H1 (cell line): ENCODE data around the gene RGS14. TPM values are rescaled to one million over a fixed set of nuclear protein-coding genes. Genes with fewer than 3 reads are reported as not detected.
A peak's percentile ranks its signal among the peaks of the same experiment; 100 is the strongest.

Experiments used
- CTCF ChIA-PET: fragments of 300-600 bp; sonication (Branson Sonifier 250); formaldehyde crosslinking; loops from one replicate; lab custom pipeline; 2021; ENCODE audit not compliant: partially characterized antibody; lab: Charles Lee
- POLR2A ChIA-PET: fragments of 300-600 bp; sonication (Branson Sonifier 250); formaldehyde crosslinking; loops from one replicate; lab custom pipeline; 2021; ENCODE audit warnings: inconsistent platforms; ENCODE audit not compliant: partially characterized antibody; lab: Charles Lee
- DNase-seq, 2 experiments: peaks; one replicate each; pipeline versions ENCODE4 v3.0.0 to v3.0.0-alpha.2; 2010 to 2022; ENCODE audit warnings: low spot score in 2 of 2, low read depth in 1 of 2, mixed read lengths in 1 of 2
- FAIRE-seq: peaks from 2 replicates; lab custom pipeline; 2011; peaks lifted over from hg19 to GRCh38; lab: Jason Lieb, UNC
- H2AFZ ChIP-seq: 2 replicates; pipeline ENCODE4 v1.8.1; 2012; ENCODE audit warnings: low read length, inconsistent platforms
- H2AK5ac ChIP-seq: 2 replicates; pipeline ENCODE4 v1.6.1; 2013; ENCODE audit warnings: low read depth, low read length
- H2BK120ac ChIP-seq: replicated peaks from 2 replicates; pipeline ENCODE3; 2013; ENCODE audit warnings: low read depth, low read length, inconsistent platforms
- H2BK12ac ChIP-seq: 2 replicates; pipeline ENCODE4 v1.6.1; 2013; ENCODE audit warnings: low read depth, low read length
- H2BK15ac ChIP-seq: 2 replicates; pipeline ENCODE4 v1.6.1; 2013; ENCODE audit warnings: low read length
- H2BK20ac ChIP-seq: 2 replicates; pipeline ENCODE4 v1.6.1; 2013; ENCODE audit warnings: low read length
- H2BK5ac ChIP-seq: 2 replicates; pipeline ENCODE4 v1.6.1; 2013; ENCODE audit warnings: low read depth, low read length
- H3K14ac ChIP-seq: 2 replicates; pipeline ENCODE4 v1.6.1; 2013; ENCODE audit warnings: inconsistent platforms; ENCODE audit not compliant: insufficient read length
- H3K18ac ChIP-seq: 2 replicates; pipeline ENCODE4 v1.6.1; 2013; ENCODE audit warnings: low read length; ENCODE audit errors: extremely low read depth
- H3K23ac ChIP-seq: 2 replicates; pipeline ENCODE4 v1.6.1; 2013; ENCODE audit warnings: inconsistent platforms; ENCODE audit not compliant: insufficient read length
- H3K23me2 ChIP-seq: 2 replicates; pipeline ENCODE4 v1.6.1; 2013; ENCODE audit warnings: low read depth, low read length
- H3K27ac ChIP-seq: 2 replicates; pipeline ENCODE4 v1.6.1; 2011; ENCODE audit warnings: low read depth, low read length, inconsistent platforms
- H3K27me3 ChIP-seq, 4 experiments: replicated peaks in 1 of 4; 1 replicate in 1 of 4; 2 replicates in 3 of 4; pipeline versions ENCODE4 v1.6.1 to v1.8.1; 2011 to 2013; ENCODE audit warnings: low read length in 3 of 4, mild to moderate bottlenecking in 3 of 4, inconsistent platforms in 2 of 4, mixed read lengths in 2 of 4, moderate library complexity in 1 of 4; ENCODE audit not compliant: control insufficient read depth in 3 of 4, insufficient read depth in 3 of 4; ENCODE audit errors: extremely low read depth in 1 of 4
- H3K36me3 ChIP-seq, 4 experiments: 2 replicates each; pipeline versions ENCODE4 v1.6.1 to v1.8.1; 2011 to 2013; ENCODE audit warnings: mild to moderate bottlenecking in 4 of 4, low read length in 3 of 4, moderate library complexity in 2 of 4, control low read depth in 1 of 4, inconsistent platforms in 1 of 4; ENCODE audit not compliant: insufficient read depth in 4 of 4, control insufficient read depth in 2 of 4
- H3K4ac ChIP-seq: replicated peaks from 2 replicates; pipeline ENCODE3; 2013; ENCODE audit warnings: low read length, low read depth, mixed read lengths, inconsistent platforms; ENCODE audit not compliant: insufficient read length
- H3K4me1 ChIP-seq, 4 experiments: replicated peaks in 1 of 4; 1 replicate in 1 of 4; 2 replicates in 3 of 4; pipeline versions ENCODE4 v1.6.1 to v1.8.1; 2011 to 2013; ENCODE audit warnings: low read length in 3 of 4, inconsistent platforms in 2 of 4, mixed read lengths in 1 of 4; ENCODE audit not compliant: insufficient read depth in 4 of 4, control insufficient read depth in 3 of 4
- H3K4me2 ChIP-seq, 2 experiments: 2 replicates each; pipeline versions ENCODE4 v1.6.1 to v1.8.1; 2011 to 2013; ENCODE audit warnings: low read depth in 2 of 2, low read length in 2 of 2, control low read depth in 1 of 2, inconsistent platforms in 1 of 2, mild to moderate bottlenecking in 1 of 2; ENCODE audit not compliant: insufficient read depth in 1 of 2
- H3K4me3 ChIP-seq, 4 experiments: fragments of 200-600, 300-600 bp in 1 of 4; sonication (generic), shearing (Covaris generic), sonication (Bioruptor Twin) in 1 of 4; 2 replicates each; pipeline versions ENCODE4 v1.5.1 to v1.8.1; 2011 to 2016; ENCODE audit warnings: low read length in 4 of 4, low read depth in 3 of 4, control low read depth in 2 of 4, inconsistent platforms in 2 of 4, mild to moderate bottlenecking in 2 of 4, mixed read lengths in 1 of 4, moderate library complexity in 1 of 4; ENCODE audit not compliant: insufficient read depth in 2 of 4; ENCODE audit errors: extremely low read depth in 1 of 4
- H3K56ac ChIP-seq: replicated peaks from 2 replicates; pipeline ENCODE3; 2013; ENCODE audit warnings: low read depth, mild to moderate bottlenecking, mixed read lengths, low read length, inconsistent platforms; ENCODE audit not compliant: insufficient read length
- H3K79me1 ChIP-seq: 2 replicates; pipeline ENCODE4 v1.6.1; 2013; ENCODE audit warnings: low read depth, low read length, control low read depth
- H3K79me2 ChIP-seq, 2 experiments: 2 replicates each; pipeline versions ENCODE4 v1.6.1 to v1.8.1; 2012 to 2013; ENCODE audit warnings: low read length in 2 of 2, mild to moderate bottlenecking in 2 of 2, inconsistent platforms in 1 of 2; ENCODE audit not compliant: insufficient read depth in 2 of 2, control insufficient read depth in 1 of 2
- H3K9ac ChIP-seq, 4 experiments: replicated peaks in 1 of 4; 1 replicate in 1 of 4; 2 replicates in 3 of 4; pipeline versions ENCODE4 v1.6.1 to v1.8.1; 2011 to 2013; ENCODE audit warnings: low read depth in 3 of 4, low read length in 3 of 4, control low read depth in 2 of 4, mild to moderate bottlenecking in 2 of 4, moderate library complexity in 2 of 4, inconsistent platforms in 1 of 4; ENCODE audit errors: extremely low read depth in 1 of 4
- H3K9me3 ChIP-seq, 2 experiments: 2 replicates each; pipeline versions ENCODE4 v1.6.1 to v1.8.1; 2012 to 2013; ENCODE audit warnings: mild to moderate bottlenecking in 2 of 2, moderate library complexity in 2 of 2, control low read depth in 1 of 2, inconsistent platforms in 1 of 2, low read depth in 1 of 2, low read length in 1 of 2, mixed read lengths in 1 of 2; ENCODE audit not compliant: insufficient read depth in 2 of 2
- H4K20me1 ChIP-seq, 2 experiments: replicated peaks in 1 of 2; 2 replicates each; pipeline versions ENCODE3 to v1.8.1; 2011 to 2013; ENCODE audit warnings: inconsistent platforms in 2 of 2, low read length in 2 of 2, mild to moderate bottlenecking in 1 of 2; ENCODE audit not compliant: insufficient read depth in 2 of 2, control insufficient read depth in 1 of 2
- H4K5ac ChIP-seq: 2 replicates; pipeline ENCODE4 v1.6.1; 2013; ENCODE audit warnings: low read length, low read depth, mixed read lengths, inconsistent platforms; ENCODE audit not compliant: insufficient read length
- H4K8ac ChIP-seq: 2 replicates; pipeline ENCODE4 v1.8.0; 2013; ENCODE audit warnings: mild to moderate bottlenecking, moderate library complexity, low read length, inconsistent platforms; ENCODE audit not compliant: insufficient read depth; ENCODE audit errors: extremely low read depth
- H4K91ac ChIP-seq: replicated peaks from 2 replicates; pipeline ENCODE3; 2013; ENCODE audit warnings: low read length, mixed read lengths, inconsistent platforms; ENCODE audit not compliant: insufficient read length
- BRCA1 ChIP-seq: IDR thresholded peaks from 2 replicates; pipeline ENCODE4 v1.6.1; 2012; ENCODE audit warnings: low read depth, low read length, improper control_type of control experiment
- CREB1 ChIP-seq: IDR thresholded peaks from 2 replicates; pipeline ENCODE4 v1.6.1; 2012; ENCODE audit warnings: inconsistent platforms
- CTBP2 ChIP-seq: IDR thresholded peaks from 2 replicates; pipeline ENCODE4 v1.7.0; 2011; ENCODE audit warnings: borderline replicate concordance, mild to moderate bottlenecking, moderate library complexity, mixed read lengths, low read length; ENCODE audit not compliant: insufficient read depth, insufficient read length
- FOSL1 ChIP-seq: IDR thresholded peaks from 2 replicates; pipeline ENCODE4 v1.6.1; 2011; ENCODE audit warnings: mild to moderate bottlenecking, low read depth, low read length, moderate library complexity; ENCODE audit not compliant: insufficient read depth
- JUND ChIP-seq: IDR thresholded peaks from 2 replicates; pipeline ENCODE4 v1.6.1; 2011; ENCODE audit warnings: mild to moderate bottlenecking, improper control_type of control experiment, low read length
- KDM1A ChIP-seq: fragments of 200-600, 300-600 bp; sonication (generic); IDR thresholded peaks from 2 replicates; pipeline ENCODE4 v1.7.1; 2016; ENCODE audit warnings: mild to moderate bottlenecking, low read length, borderline replicate concordance
- RBBP5 ChIP-seq: IDR thresholded peaks from 2 replicates; pipeline ENCODE4 v1.7.1; 2012; ENCODE audit warnings: low read depth, mild to moderate bottlenecking, inconsistent platforms, low read length, moderate library complexity, borderline replicate concordance
- RXRA ChIP-seq: IDR thresholded peaks from 2 replicates; pipeline ENCODE4 v1.6.1; 2011; ENCODE audit warnings: low read depth, mild to moderate bottlenecking, low read length, moderate library complexity; ENCODE audit not compliant: insufficient read depth
- SIN3A ChIP-seq, 2 experiments: IDR thresholded peaks in 1 of 2; conservative IDR thresholded peaks in 1 of 2; 2 replicates each; pipeline ENCODE4 v1.6.1; 2011 to 2012; ENCODE audit warnings: low read length in 2 of 2, improper control_type of control experiment in 1 of 2, low read depth in 1 of 2, mild to moderate bottlenecking in 1 of 2
- SP4 ChIP-seq: IDR thresholded peaks from 2 replicates; pipeline ENCODE4 v1.6.1; 2012; ENCODE audit warnings: low read length, inconsistent platforms
- WGBS, 2 experiments: shearing (Covaris generic) in 1 of 2; methylation state at CpG; one replicate each; pipeline versions ENCODE4 v1.1.6 to v1.1.7; 2013 to 2015; ENCODE audit warnings: low lambda C conversion rate in 2 of 2, mixed read lengths in 2 of 2, inconsistent platforms in 1 of 2, low coverage in 1 of 2, missing lambda C conversion rate in 1 of 2; ENCODE audit not compliant: insufficient replicate concordance in 2 of 2, insufficient coverage in 1 of 2, insufficient read length in 1 of 2; ENCODE audit errors: extremely low coverage in 1 of 2, missing lambda C conversion rate in 1 of 2; 5-methylcytosine and 5-hydroxymethylcytosine counted together
- polyA plus RNA-seq, 7 experiments: library from polyadenylated mRNA; depleted of rRNA in 3 of 7; stranded (reverse) in 5 of 7; unstranded in 2 of 7; fragments of >200 nt in 5 of 7; fragments of 200-250 nt in 2 of 7; gene quantifications; 1 replicate in 5 of 7; 2 replicates in 1 of 7; 4 replicates in 1 of 7; pipeline versions ENCODE4 v1.2.1 to v1.2.3, GENCODE V29; 2011 to 2013; ENCODE audit warnings: missing spikeins in 2 of 7, mixed read lengths in 2 of 7
- total RNA-seq: library from RNA; stranded (reverse); fragmentation: NEBNext Ultra II Directional; extraction: Animal tissue kit (Norgen Biotek cat#: 25700); gene quantifications from 2 replicates; pipeline ENCODE4 v1.2.1, GENCODE V29; 2021

RGS14 gene
- total and polyA plus RNA-seq, 2 of the 8 experiments (the other 6 are each of a cell fraction or from before 2014, with no cell fraction given) = 24.4 to 46.1 TPM

GRCh38 chr5:177338251-177339106 is 19.2 kb upstream of the RGS14 start:
- H3K9ac ChIP-seq = no peak overlapping the region
- no peak for DNase-seq
- FAIRE-seq = no peak
- no peak overlapping the region for H4K8ac ChIP-seq
- no peak overlapping the region for H2BK120ac ChIP-seq
- H3K14ac ChIP-seq = no peak overlapping the region
- no peak overlapping the region for H3K4me2 ChIP-seq
- ChIA-PET CTCF (interaction anchor here (1.1 to 10.3 kb wide), 5 partner anchors 12 to 31 kb away, joined by 3 to 100 read pairs (median 4); partner anchors contain the start of gene LMAN2), POLR2A (interaction anchor here (0.8 to 1.7 kb wide), 6 partner anchors 10 to 105 kb away, joined by 3 to 5 read pairs (median 4); no protein-coding TSS in a partner anchor)
- H3K9me3 ChIP-seq = no peaks in the 10 kb centered on the region
- no peak overlapping the region for H2AFZ ChIP-seq
- H3K56ac ChIP-seq = no peak overlapping the region
- H2BK5ac ChIP-seq = 0 out of 2 replicates have a peak overlapping the region, but pooled peaks have one; percentile 72
- H2BK20ac ChIP-seq = no peak overlapping the region
- no peak overlapping the region for H3K18ac ChIP-seq
- H2AK5ac ChIP-seq = no peak overlapping the region
- no peaks in the 10 kb centered on the region for H3K27me3 ChIP-seq
- no peak overlapping the region for H3K4ac ChIP-seq
- peaks cover 2 to 15% of the 10 kb centered on the region in 2 experiments for H4K20me1 ChIP-seq
- no peak overlapping the region for H2BK12ac ChIP-seq
- H2BK15ac ChIP-seq = no peak overlapping the region
- H3K79me2 ChIP-seq = peaks cover 3 to 21% of the 10 kb centered on the region in 2 experiments; a peak in 2 of 4 replicates
- peaks cover 0 to 5% (median 3%) of the 10 kb centered on the region in 4 experiments; a peak in 4 of 7 replicates for H3K4me1 ChIP-seq
- H3K36me3 ChIP-seq = peaks cover 22 to 33% (median 25%) of the 10 kb centered on the region in 4 experiments
- no peak overlapping the region for H3K4me3 ChIP-seq
- H3K23ac ChIP-seq = no peak overlapping the region
- peaks cover 9% of the 10 kb centered on the region for H3K79me1 ChIP-seq
- H4K5ac ChIP-seq = no peak overlapping the region
- no peak overlapping the region for H4K91ac ChIP-seq
- no peak overlapping the region for H3K27ac ChIP-seq
- H3K23me2 ChIP-seq = no peaks in the 10 kb centered on the region
- 95% methylated on average over 21 of the region's 22 CpGs; no CpG with 5 or more reads in 1 of the 2 experiments for WGBS, 2 experiments
- TF ChIP-seq RXRA (no peak), SP4 (no peak), BRCA1 (no peak), CREB1 (no peak), RBBP5 (no peak), SIN3A (conservative IDR thresholded peaks at IDR 0.05 in 1 of 2, IDR thresholded peaks at IDR 0.05 in 1 of 2; ENCODE audit: low read depth in 1 of 2, low read length in 2 of 2) (no peak), FOSL1 (no peak), CTBP2 (no peak), JUND (no peak), KDM1A (no peak)
